K562 (cell line): Measurements from ENCODE around the gene DIPK1B. TPM values are rescaled to one million over a fixed set of nuclear protein-coding genes. Genes with fewer than 3 reads are reported as not detected.

ENCODE experiments used
- ATAC-seq: fragments of 200-7000 bp; cut with Tn5 transposase; 3 replicates; pipeline ENCODE4 v1.9.1; 2020; ENCODE audit warnings: moderate library complexity
- BruUV-seq: library from RNA; stranded (reverse); fragments of 400-500 nt; replicated peaks from 2 replicates; lab custom pipeline; 2021; lab: Mats Ljungman, UMichigan
- CTCF ChIA-PET: fragments of 300-600 bp; formaldehyde crosslinking; extraction: SDS; loops from one replicate; lab custom pipeline; 2021; ENCODE audit warnings: low intra/inter-chr PET ratio; lab: Yijun Ruan, JAX
- POLR2A ChIA-PET: fragments of 300-600, 350-650 bp; sonication (Branson Sonifier 250); formaldehyde crosslinking; extraction: SDS; loops from one replicate; lab custom pipeline; 2021; ENCODE audit warnings: antibody characterized with exemption, inconsistent platforms; lab: Yijun Ruan, JAX
- DNase-seq, 4 experiments: peaks; one replicate each; pipeline versions ENCODE4 v3.0.0 to v3.0.0-alpha.2; 2011 to 2018; ENCODE audit warnings: low spot score in 3 of 4, mixed read lengths in 3 of 4; ENCODE audit errors: extremely low read depth in 1 of 4
- FAIRE-seq: peaks from 2 replicates; lab custom pipeline; 2011; peaks lifted over from hg19 to GRCh38; lab: Jason Lieb, UNC
- H2AFZ ChIP-seq: 2 replicates; pipeline ENCODE4 v1.6.0; 2011; ENCODE audit warnings: low read depth, low read length, control low read depth, inconsistent platforms
- H3K27ac ChIP-seq: fragments of 200-600 bp; 3 replicates; pipeline ENCODE4 v1.8.0; 2011; ENCODE audit warnings: low read depth, mild to moderate bottlenecking, control low read depth, inconsistent platforms, low read length, moderate library complexity, mixed read lengths; ENCODE audit errors: extremely low read depth
- H3K27me3 ChIP-seq, 2 experiments: fragments of 300-600 bp in 1 of 2; 2 replicates in 1 of 2; 3 replicates in 1 of 2; pipeline versions ENCODE4 v1.6.0 to v1.8.0; 2011; ENCODE audit warnings: inconsistent platforms in 2 of 2, low read length in 2 of 2, mild to moderate bottlenecking in 1 of 2, mixed read lengths in 1 of 2, moderate library complexity in 1 of 2; ENCODE audit not compliant: control insufficient read depth in 2 of 2, insufficient read depth in 2 of 2
- H3K36me3 ChIP-seq: fragments of 300-600 bp; 3 replicates; pipeline ENCODE4 v1.8.0; 2011; ENCODE audit warnings: mild to moderate bottlenecking, low read length, inconsistent platforms; ENCODE audit not compliant: control insufficient read depth, insufficient read depth
- H3K4me1 ChIP-seq, 2 experiments: fragments of 200-600 bp in 1 of 2; replicated peaks in 1 of 2; 2 replicates in 1 of 2; 3 replicates in 1 of 2; pipeline versions ENCODE4 v1.5.1 to v1.8.0; 2011; ENCODE audit warnings: inconsistent platforms in 2 of 2, low read length in 2 of 2, mild to moderate bottlenecking in 1 of 2, mixed read lengths in 1 of 2, moderate library complexity in 1 of 2; ENCODE audit not compliant: control insufficient read depth in 2 of 2, insufficient read depth in 2 of 2
- H3K4me2 ChIP-seq: 2 replicates; pipeline ENCODE4 v1.6.1; 2011; ENCODE audit warnings: low read length, control low read depth, inconsistent platforms, mixed read lengths; ENCODE audit not compliant: insufficient read depth
- H3K4me3 ChIP-seq: fragments of 200-600 bp; sonication (generic), shearing (Covaris generic); 2 replicates; pipeline ENCODE4 v1.5.1; 2016; ENCODE audit warnings: control low read depth, inconsistent platforms
- H3K79me2 ChIP-seq: fragments of 200-600 bp; 3 replicates; pipeline ENCODE4 v1.8.0; 2011; ENCODE audit warnings: low read length, inconsistent platforms; ENCODE audit not compliant: control insufficient read depth, insufficient read depth
- H3K9ac ChIP-seq, 2 experiments: 2 replicates each; pipeline versions ENCODE4 v1.6.0 to v1.6.1; 2011; ENCODE audit warnings: low read depth in 2 of 2, low read length in 2 of 2, control low read depth in 1 of 2, inconsistent platforms in 1 of 2, mild to moderate bottlenecking in 1 of 2, mixed read lengths in 1 of 2; ENCODE audit not compliant: insufficient read depth in 1 of 2
- H3K9me1 ChIP-seq: one replicate; pipeline ENCODE4 v1.6.0; 2011; ENCODE audit warnings: inconsistent platforms, mild to moderate bottlenecking, low read length, moderate library complexity; ENCODE audit not compliant: control insufficient read depth, insufficient read depth
- H3K9me3 ChIP-seq: replicated peaks from 2 replicates; pipeline ENCODE4 v1.5.1; 2011; ENCODE audit warnings: low read depth, low read length, inconsistent platforms; ENCODE audit not compliant: control insufficient read depth, insufficient read depth
- H4K20me1 ChIP-seq: replicated peaks from 2 replicates; pipeline ENCODE4 v1.6.1; 2011; ENCODE audit warnings: low read length, inconsistent platforms, mixed read lengths; ENCODE audit not compliant: control insufficient read depth, insufficient read depth
- ATF7 ChIP-seq: fragments of 450-650 bp; IDR thresholded peaks from 2 replicates; pipeline ENCODE4 v1.7.1; 2014; ENCODE audit warnings: mild to moderate bottlenecking, moderate library complexity
- EP300 ChIP-seq: IDR thresholded peaks from 2 replicates; pipeline ENCODE4 v1.6.1; 2012; ENCODE audit warnings: low read length, improper control_type of control experiment
- FIP1L1 ChIP-seq: fragments of 200-400 bp; formaldehyde crosslinking; IDR thresholded peaks from 2 replicates; pipeline ENCODE4 v1.6.1; 2018; ENCODE audit warnings: mild to moderate bottlenecking, low read depth, low read length; ENCODE audit not compliant: poor library complexity, severe bottlenecking
- HDAC6 ChIP-seq: IDR thresholded peaks from 2 replicates; pipeline ENCODE4 v1.6.1; 2012; ENCODE audit warnings: low read depth, mild to moderate bottlenecking, control low read depth, inconsistent platforms, low read length, moderate library complexity
- HMGN3 ChIP-seq: IDR thresholded peaks from 2 replicates; pipeline ENCODE4 v1.6.1; 2011; ENCODE audit warnings: borderline replicate concordance, low read depth, mild to moderate bottlenecking, mixed read lengths, low read length; ENCODE audit not compliant: insufficient read length; ENCODE audit errors: extremely low read depth
- KLF13 ChIP-seq: fragments of 450-650 bp; IDR thresholded peaks from 2 replicates; pipeline ENCODE4 v1.6.1; 2016; ENCODE audit warnings: missing genetic modification characterization, low read depth, mild to moderate bottlenecking, missing compliant biosample characterization, moderate library complexity, borderline replicate concordance
- MLX ChIP-seq, 2 experiments: fragments of 450-650 bp in 1 of 2; sonication (generic) in 1 of 2; formaldehyde crosslinking; conservative IDR thresholded peaks; 2 replicates each; pipeline versions ENCODE4 v1.4.0 to v1.8.1; 2020 to 2022; ENCODE audit warnings: mild to moderate bottlenecking in 1 of 2, missing genetic modification reagents in 1 of 2
- PRMT5 ChIP-seq: sonication (generic); formaldehyde crosslinking; IDR thresholded peaks from 2 replicates; pipeline ENCODE4 v1.5.0; 2020; ENCODE audit warnings: missing genetic modification reagents
- SRSF3 ChIP-seq: fragments of 200-400 bp; formaldehyde crosslinking; IDR thresholded peaks from 2 replicates; pipeline ENCODE4 v1.6.1; 2016; ENCODE audit warnings: mild to moderate bottlenecking, low read length, moderate library complexity; ENCODE audit not compliant: insufficient read depth
- STAT5A ChIP-seq: IDR thresholded peaks from 2 replicates; pipeline ENCODE4 v1.6.1; 2012; ENCODE audit warnings: low read length, inconsistent platforms, borderline replicate concordance
- ZBTB8A ChIP-seq: fragments of 450-650 bp; IDR thresholded peaks from 2 replicates; pipeline ENCODE4 v1.6.1; 2018; ENCODE audit warnings: mild to moderate bottlenecking, moderate library complexity; ENCODE audit not compliant: partially characterized antibody
- ZNF232 ChIP-seq: sonication (generic); formaldehyde crosslinking; IDR thresholded peaks from 2 replicates; pipeline ENCODE4 v1.8.0; 2022; ENCODE audit warnings: mild to moderate bottlenecking, missing genetic modification reagents
- ZNF239 ChIP-seq: fragments of 250-450 bp; sonication (Bioruptor Pico); IDR thresholded peaks from 2 replicates; pipeline ENCODE4 v1.4.0; 2020; ENCODE audit warnings: mild to moderate bottlenecking
- WGBS: fragments of 100-300 bp; shearing (Covaris generic); methylation state at CpG from one replicate; pipeline ENCODE4 v1.1.6; 2016; ENCODE audit warnings: low coverage, mixed read lengths; ENCODE audit not compliant: insufficient coverage; ENCODE audit errors: missing lambda C conversion rate; 5-methylcytosine and 5-hydroxymethylcytosine counted together
- in situ Hi-C: fragments of 300-500 bp; cut with MboI; formaldehyde crosslinking; loops from 4 replicates; pipeline ENCODE4 v1.15.0; 2018; ENCODE audit warnings: inconsistent platforms, mixed read lengths
- intact Hi-C: fragments of 100-400 bp; cut with micrococcal nuclease; formaldehyde crosslinking; loops from 2 replicates; pipeline ENCODE4 v1.14.2; 2022
- polyA plus RNA-seq, 8 experiments: library from polyadenylated mRNA; depleted of rRNA in 4 of 8; stranded (reverse) in 5 of 8; unstranded in 3 of 8; fragments of >200 nt; fragmentation: Nextera tagmentation in 2 of 8; fragmentation: Illumina TruSeq in 1 of 8; extraction: Ambion mirVana in 2 of 8; extraction: Trizol in 1 of 8; gene quantifications; 2 replicates each; pipeline versions ENCODE4 v1.2.1 to v1.2.3, GENCODE V29; 2011 to 2014; ENCODE audit warnings: inconsistent platforms in 1 of 8, missing spikeins in 1 of 8
- total RNA-seq, 7 experiments: library from RNA; depleted of rRNA in 6 of 7; stranded (reverse); fragments of >200 nt in 6 of 7; fragmentation: Illumina TruSeq in 2 of 7; extraction: Trizol in 2 of 7; gene quantifications; 2 replicates each; pipeline versions ENCODE4 v1.2.1 to v1.2.3, GENCODE V29; 2011 to 2021; ENCODE audit warnings: low replicate concordance in 1 of 7

DIPK1B gene
- total and polyA plus RNA-seq, 9 of the 15 experiments (the other 6 are each of a cell fraction or from before 2014, with no cell fraction given) = 0.08 to 22.3 (median 5.9) TPM

GRCh38 chr9:136735812-136736480 lies 23.6 kb downstream of the DIPK1B start:
- Histone ChIP-seq H3K27ac (no peak overlapping the region), H4K20me1 (no peaks in the 10 kb centered on the region), H3K4me1 (peaks cover 2 to 54% of the 10 kb centered on the region in 2 experiments; a peak in 4 of 5 replicates), H3K9ac (peak overlapping the region in 1 of 2 experiments; percentile 71; a peak in 1 of 4 replicates), H3K4me2 (no peak overlapping the region), H3K9me3 (no peaks in the 10 kb centered on the region), H3K27me3 (peaks cover 0 to 5% of the 10 kb centered on the region in 2 experiments; a peak in 3 of 5 replicates), H3K4me3 (no peak overlapping the region), H3K36me3 (peaks cover 5% of the 10 kb centered on the region; the same call in 2 of the 3 replicates), H2AFZ (no peak overlapping the region), H3K79me2 (peaks cover 3% of the 10 kb centered on the region; the same call in 2 of the 3 replicates), H3K9me1 (no peaks in the 10 kb centered on the region)
- FAIRE-seq (no peak), DNase-seq (no peak), ATAC-seq (no peak)
- BruUV-seq = no TSS peak
- intact Hi-C loops = no loop called here
- ChIA-PET CTCF (no interaction called here), POLR2A (interaction anchor here (0.6 to 2.0 kb wide), 2 partner anchors 8 to 60 kb away, joined by 3 to 12 read pairs; partner anchors contain the start of gene CCDC183)
- in situ Hi-C loops = no loop called here
- WGBS = 74% methylated on average over 10 of the region's 21 CpGs
- TF ChIP-seq ZNF239 (CRISPR knock-in tag) = no peak
- TF ChIP-seq HDAC6 = no peak
- no peak for TF ChIP-seq ZBTB8A
- no peak for TF ChIP-seq EP300
- no peak for TF ChIP-seq KLF13 (tag)
- TF ChIP-seq HMGN3 = no peak
- TF ChIP-seq FIP1L1 = no peak
- no peak for TF ChIP-seq ZNF232 (CRISPR knock-in tag)
- TF ChIP-seq MLX (CRISPR knock-in tag; conservative IDR thresholded peaks at IDR 0.05) = no peak
- TF ChIP-seq ATF7 = no peak
- no peak for TF ChIP-seq PRMT5 (CRISPR knock-in tag)
- no peak for TF ChIP-seq SRSF3
- TF ChIP-seq STAT5A = no peak
- TF ChIP-seq, all 486 proteins: peak for 0
